ENCODE data around the gene FBXO7.
A peak's percentile ranks its signal among the peaks of the same experiment; 100 is the strongest.

Gene FBXO7

DNA sequence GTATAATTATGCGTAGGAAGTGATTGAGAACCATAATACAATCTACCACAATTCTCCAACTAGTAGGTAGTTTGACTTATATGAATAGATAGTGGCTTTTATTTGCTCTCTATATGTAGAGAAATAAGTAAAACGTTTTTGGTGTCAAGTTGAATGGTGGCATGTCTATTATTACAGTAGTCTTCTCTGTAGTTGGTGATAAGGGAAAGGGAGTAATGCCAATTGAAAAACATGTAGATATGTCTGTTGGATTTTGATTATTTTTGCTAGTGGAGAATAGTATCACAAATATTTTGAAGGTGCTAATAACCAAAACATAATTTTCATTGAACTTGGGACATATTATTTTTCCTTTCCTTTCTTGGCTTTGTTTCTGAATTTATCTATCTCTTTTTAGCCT lies 17.5 kb downstream of the FBXO7 start:
- no peak for DNase-seq

DNA sequence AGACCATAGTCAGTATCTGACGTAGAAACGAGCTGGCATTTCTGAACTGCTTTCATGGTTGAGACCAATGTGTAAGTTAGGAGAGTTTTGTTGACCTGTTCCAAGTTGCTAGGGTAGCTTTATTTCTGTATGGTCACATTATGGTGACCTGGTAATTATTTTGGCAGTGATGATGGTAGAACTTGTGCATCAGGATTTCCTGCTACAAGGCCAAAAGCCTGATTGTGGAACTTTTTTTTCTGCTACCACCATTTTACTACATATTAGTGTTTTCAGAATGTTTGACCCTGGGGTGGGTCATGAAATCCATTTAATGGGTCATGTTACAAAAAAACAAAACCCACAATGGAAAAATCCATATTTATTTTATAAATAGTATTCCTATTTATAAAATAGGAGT lies 18.9 kb downstream of the FBXO7 start:
- no peak for DNase-seq

DNA sequence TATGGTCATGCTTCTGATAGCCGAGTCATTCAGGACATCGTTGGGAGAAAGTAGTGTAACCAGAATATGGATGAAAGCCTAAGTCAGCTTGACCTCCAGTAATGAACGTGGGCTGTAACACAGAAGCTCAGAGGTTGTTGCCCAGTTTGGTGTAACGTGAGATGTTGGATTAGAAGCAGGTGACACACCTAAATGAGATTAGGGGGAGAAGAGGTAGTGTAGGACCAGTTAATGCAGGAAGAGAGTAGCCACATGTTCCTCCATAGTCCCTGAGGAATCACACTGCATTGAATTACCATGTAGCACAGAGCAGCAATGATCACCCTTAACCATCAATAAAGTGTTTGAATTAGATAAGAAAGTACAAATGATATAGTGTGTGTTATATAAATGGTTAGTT lies 20.4 kb downstream of the FBXO7 start:
- DNase-seq: no peak

- no peak for DNase-seq
Measured at GRCh38 chr22:32499666-32500065, 25.1 kb downstream of the FBXO7 start.

- no peak for DNase-seq
Measured at GRCh38 chr22:32501836-32502752, 27.5 kb downstream of the FBXO7 start.

GRCh38 chr22:32509045-32509444 lies 34.4 kb downstream of the FBXO7 start:
- no peak for DNase-seq

GRCh38 chr22:32511274-32511673 lies 36.7 kb downstream of the FBXO7 start:
- DNase-seq: no peak

DNA sequence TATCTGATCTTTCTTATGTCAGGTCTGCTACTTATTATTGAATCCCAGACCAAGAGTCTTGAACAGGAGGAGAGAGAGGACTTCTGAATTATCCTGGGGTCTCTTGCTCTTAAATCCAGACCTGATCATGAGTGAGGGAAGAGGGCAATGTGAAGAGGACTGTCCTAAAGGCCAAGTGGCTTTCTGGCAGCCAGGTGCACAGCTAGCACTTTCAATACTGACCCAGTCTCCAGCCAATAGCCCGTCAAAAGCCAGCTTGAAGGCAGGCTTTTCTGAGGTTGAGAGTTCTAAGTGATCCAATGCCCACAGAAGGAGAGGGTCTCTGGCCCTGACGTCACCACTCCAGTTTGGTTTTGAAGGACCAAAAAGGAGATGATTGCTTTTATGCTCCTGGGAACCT lies 37.2 kb downstream of the FBXO7 start:
- no peak for DNase-seq

DNA sequence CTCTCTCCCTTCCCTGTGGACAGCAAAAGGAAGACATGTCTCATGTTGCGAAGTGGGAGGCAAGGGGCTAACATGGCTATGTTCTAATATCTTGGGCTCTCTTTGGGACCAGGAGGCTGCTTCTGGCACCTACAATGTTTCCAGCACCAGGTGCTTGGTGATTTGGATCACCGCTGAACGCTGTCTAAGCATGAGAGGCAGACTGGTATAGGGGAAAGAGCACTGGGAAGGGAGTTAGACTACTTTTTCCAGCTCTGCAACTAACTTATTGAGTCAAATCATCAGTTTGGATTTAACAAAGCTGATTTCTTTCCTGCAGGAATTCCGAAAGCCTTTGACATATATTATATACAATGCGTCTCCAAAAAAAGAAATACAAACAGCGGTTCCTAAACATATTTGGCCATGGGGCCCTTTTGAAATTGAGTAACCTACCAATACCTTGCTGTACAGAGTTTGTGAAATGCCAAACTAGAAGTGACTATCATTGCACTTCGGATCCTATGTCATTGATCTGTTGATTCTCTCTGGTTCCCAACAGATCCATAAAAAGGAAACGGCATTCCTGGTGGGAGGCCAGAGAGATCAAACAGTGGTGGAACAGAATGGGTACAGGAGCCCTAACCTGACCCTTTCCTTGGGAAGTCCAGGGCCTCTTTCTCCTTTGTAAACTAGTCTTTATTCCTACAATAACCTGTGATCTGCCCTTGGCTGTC lies 37.8 kb downstream of the FBXO7 start:
- DNase-seq: no peak

- DNase-seq: no peak
Measured at GRCh38 chr22:32515084-32515483, 40.5 kb downstream of the FBXO7 start.

- DNase-seq: no peak
Measured at GRCh38 chr22:32517488-32517887, 42.9 kb downstream of the FBXO7 start.

DNA sequence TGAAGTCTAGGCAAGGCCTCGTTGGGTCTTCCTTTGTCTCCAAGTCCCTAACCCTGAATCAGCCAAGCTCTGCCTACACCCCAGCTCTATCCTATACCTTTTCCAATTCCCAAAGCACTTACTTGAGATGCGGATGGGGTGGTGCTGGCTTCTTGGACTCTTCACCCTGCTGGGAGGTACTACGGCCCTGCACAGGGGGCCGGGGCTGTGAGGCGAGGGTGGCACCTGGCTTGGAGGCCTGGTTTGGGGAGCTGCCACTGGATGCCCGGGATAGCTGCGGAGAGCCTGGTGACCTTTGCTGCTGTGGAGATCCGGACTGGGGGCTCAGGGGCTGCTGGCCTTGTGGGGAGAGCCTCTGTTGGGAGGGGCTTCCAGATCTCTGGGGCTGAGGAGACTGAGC lies 43.3 kb downstream of the FBXO7 start:
- no peak for DNase-seq

DNA sequence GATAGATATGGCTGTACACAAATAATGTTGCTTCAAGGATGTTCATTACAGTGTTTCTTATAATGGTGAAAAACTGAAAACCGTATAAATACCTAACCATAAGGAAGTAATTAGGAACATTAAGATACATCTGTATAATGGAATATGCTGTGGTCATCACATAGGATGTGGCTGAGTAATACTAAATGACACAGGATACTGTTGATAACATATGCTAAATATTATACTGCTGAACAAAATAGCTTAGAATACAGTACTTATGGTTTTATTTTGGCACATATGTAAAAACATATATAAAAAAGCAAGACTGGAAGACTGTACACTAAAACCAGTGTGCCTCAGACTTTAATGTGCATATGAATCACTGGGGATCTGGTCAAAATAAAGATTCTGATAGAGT lies 43.8 kb downstream of the FBXO7 start:
- no peak for DNase-seq

DNA sequence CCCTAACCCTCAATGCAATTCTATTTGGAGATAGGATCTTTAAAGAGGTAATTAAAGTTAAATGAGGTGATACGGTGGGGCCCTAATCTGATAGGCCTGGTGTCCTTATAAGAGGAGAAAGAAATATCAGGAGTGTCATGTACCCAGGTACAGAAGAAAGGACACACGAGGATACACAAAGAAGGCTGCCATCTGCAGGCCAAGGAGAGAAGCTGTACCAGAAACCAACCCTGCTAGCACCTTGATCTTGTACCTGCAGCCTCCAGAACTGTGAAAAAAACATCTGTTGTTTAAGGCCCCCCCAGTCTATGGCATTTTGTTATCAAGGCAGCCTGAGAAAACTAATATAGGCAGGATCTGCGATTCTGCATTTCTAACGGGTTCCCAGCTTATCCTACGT lies 44.2 kb downstream of the FBXO7 start:
- DNase-seq: no peak

DNA sequence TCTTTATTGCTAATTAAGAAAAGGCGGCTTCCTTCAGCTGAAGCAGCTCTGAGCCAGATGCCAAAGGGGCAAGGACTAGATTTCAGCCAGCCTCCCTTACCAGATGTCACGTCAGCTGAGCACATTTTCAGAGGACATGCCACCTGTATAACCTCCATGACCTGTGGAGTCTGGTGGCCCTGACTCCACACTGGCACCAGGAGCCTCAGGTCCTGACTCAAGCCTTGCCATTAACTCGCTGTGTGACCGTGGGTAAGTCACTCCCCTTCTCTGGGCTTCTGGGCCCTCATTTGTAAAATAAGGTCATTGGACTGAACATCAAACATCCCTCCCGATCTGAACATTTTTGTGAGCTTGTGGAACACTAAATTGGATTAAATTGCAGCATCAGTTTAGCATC lies 46.0 kb downstream of the FBXO7 start:
- no peak for DNase-seq

GRCh38 chr22:32522237-32522636 lies 47.6 kb downstream of the FBXO7 start:
- no peak for DNase-seq

DNA sequence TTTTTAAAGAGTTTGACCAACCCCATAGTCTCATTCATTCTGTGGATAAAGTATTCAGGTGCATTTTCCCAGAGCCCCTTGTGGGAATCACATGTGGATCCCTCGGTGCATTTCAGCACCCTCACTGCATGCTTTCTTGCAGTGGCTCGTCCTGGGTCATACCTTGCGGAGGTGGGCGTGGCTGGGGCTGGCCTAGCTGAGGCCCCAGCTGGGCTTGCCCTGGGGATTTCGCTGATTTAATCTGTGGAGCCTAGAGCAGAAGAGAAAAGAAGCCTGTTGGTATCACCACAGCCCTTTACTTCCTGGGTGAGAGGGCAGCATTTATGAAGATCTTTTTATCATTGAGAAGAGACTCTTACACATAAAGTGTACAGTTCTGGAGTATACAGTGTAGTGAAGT lies 53.1 kb downstream of the FBXO7 start:
- no peak for DNase-seq

DNA sequence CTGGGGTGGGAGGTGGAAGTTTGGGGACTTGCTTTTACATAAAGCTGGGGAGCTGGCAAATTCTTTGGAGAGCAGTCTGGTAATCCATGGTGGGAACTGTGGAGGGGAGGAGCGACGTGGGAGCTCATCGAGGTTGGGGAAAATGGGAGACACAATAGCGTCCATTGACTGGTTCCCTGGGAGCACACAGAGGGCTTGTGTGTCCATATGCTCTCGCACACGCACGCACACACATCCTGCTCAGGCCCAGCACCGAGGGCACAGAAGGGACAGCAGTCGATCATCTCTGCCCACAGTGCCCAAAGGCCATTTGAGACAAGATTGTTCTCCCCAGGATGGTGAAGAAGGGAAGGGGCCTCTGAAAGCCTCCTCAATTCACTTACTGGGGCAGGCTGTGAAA lies 53.7 kb downstream of the FBXO7 start:
- DNase-seq: no peak

GRCh38 chr22:32528984-32529982 lies 54.7 kb downstream of the FBXO7 start:
- DNase-seq: peak; percentile 21 to 28 (median 26)

GRCh38 chr22:32531228-32531627 lies 56.6 kb downstream of the FBXO7 start:
- DNase-seq: no peak

DNA sequence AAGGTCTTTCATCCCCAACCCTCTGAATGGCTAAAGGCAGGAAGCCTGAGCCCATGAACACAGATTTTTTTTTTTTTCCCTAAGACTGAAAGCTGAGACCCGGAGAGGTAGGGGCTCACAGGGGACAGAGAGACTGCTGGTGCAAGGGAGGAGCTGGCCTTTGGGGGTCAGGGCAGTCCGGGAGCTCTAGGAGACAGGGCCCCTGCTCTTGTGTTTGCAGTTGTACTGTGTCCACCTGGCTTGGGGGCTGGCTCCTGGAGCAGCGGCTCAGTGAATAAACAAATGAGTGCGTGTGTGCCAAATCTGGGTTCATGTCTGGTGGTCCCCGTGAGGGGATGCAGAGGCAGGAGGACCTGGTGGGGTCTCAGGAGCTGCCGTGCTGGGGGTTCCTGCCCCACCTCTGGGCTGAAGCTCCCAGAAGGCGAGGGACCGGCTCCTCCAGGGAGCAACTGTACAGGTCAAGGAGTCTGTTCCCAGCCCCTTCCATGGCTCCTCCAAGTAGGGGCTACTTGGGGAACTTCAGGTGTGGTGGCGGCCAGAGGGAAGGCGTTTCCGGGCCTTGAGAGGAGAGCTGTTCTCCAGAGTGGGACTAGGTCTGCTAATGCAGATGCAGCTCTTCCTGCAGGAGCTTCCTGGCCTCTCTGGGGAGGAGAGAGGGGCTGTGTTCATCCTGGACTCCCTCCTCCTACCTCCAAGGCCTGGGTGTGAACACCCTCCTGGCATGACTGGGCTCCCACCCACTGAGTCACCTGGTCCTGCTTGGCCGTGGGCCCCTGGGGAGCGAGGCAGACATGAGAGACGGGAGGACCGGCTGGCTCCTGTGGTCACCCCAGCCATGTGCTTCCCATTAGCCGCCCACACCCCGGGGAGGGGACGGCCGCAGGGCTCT lies 57.6 kb downstream of the FBXO7 start:
- no peak for DNase-seq

- DNase-seq: no peak
Measured at GRCh38 chr22:32532820-32533128, 58.2 kb downstream of the FBXO7 start.
